ENCODE measurements around the gene ZNF35.

Gene ZNF35

GRCh38 chr3:44642337-44642736, 6.2 kb upstream of the ZNF35 start:
- in situ Hi-C loops (cut with HindIII; ENCODE audit: low sequenced_read_pairs) = no loop called here
- H3K4me3 ChIP-seq (ENCODE audit: low read depth, low read length) = no peak overlapping the region
- no peak for DNase-seq (ENCODE audit: low read depth)
- TF ChIP-seq CTCF (IDR thresholded peaks at IDR 0.05; ENCODE audit: low read depth, low read length, missing control alignments) = no peak

GRCh38 chr3:44643024-44643423, 5.5 kb upstream of the ZNF35 start:
- H3K4me3 ChIP-seq (ENCODE audit: low read depth, low read length) = no peak overlapping the region
- no peak for TF ChIP-seq CTCF (IDR thresholded peaks at IDR 0.05; ENCODE audit: low read depth, low read length, missing control alignments)
- in situ Hi-C loops (cut with HindIII; ENCODE audit: low sequenced_read_pairs) = no loop called here
- DNase-seq (ENCODE audit: low read depth) = no peak

GRCh38 chr3:44647771-44648170, 761 bp upstream of the ZNF35 start:
- no peak for TF ChIP-seq CTCF (IDR thresholded peaks at IDR 0.05; ENCODE audit: low read depth, low read length, missing control alignments)
- in situ Hi-C loops (cut with HindIII; ENCODE audit: low sequenced_read_pairs) = no loop called here
- no peak overlapping the region for H3K4me3 ChIP-seq (ENCODE audit: low read depth, low read length)
- no peak for DNase-seq (ENCODE audit: low read depth)

GRCh38 chr3:44649709-44650108, 1.2 kb downstream of the ZNF35 start:
- in situ Hi-C loops (cut with HindIII; ENCODE audit: low sequenced_read_pairs) = no loop called here
- peak overlapping the region; percentile 64 for H3K4me3 ChIP-seq (ENCODE audit: low read depth, low read length)

GRCh38 chr3:44654039-44654438, 5.5 kb downstream of the ZNF35 start:
- in situ Hi-C loops (cut with HindIII; ENCODE audit: low sequenced_read_pairs) = no loop called here
- no peak for TF ChIP-seq CTCF (IDR thresholded peaks at IDR 0.05; ENCODE audit: low read depth, low read length, missing control alignments)
- H3K4me3 ChIP-seq (ENCODE audit: low read depth, low read length) = no peak overlapping the region
- no peak for DNase-seq (ENCODE audit: low read depth)

More at GRCh38 chr3:44649709-44650108, 1.2 kb downstream of the ZNF35 start:
- no peak for DNase-seq (ENCODE audit: low read depth)
- TF ChIP-seq CTCF (IDR thresholded peaks at IDR 0.05; ENCODE audit: low read depth, low read length, missing control alignments) = no peak

- in situ Hi-C loops (cut with HindIII; ENCODE audit: low sequenced_read_pairs) = no loop called here
- no peak for TF ChIP-seq CTCF (IDR thresholded peaks at IDR 0.05; ENCODE audit: low read depth, low read length, missing control alignments)
- DNase-seq (ENCODE audit: low read depth) = no peak
- no peak overlapping the region for H3K4me3 ChIP-seq (ENCODE audit: low read depth, low read length)
Observed at GRCh38 chr3:44659015-44659414, 10.5 kb downstream of the ZNF35 start.

- no peak for TF ChIP-seq CTCF (IDR thresholded peaks at IDR 0.05; ENCODE audit: low read depth, low read length, missing control alignments)
- in situ Hi-C loops (cut with HindIII; ENCODE audit: low sequenced_read_pairs) = no loop called here
- no peak for DNase-seq (ENCODE audit: low read depth)
Observed at GRCh38 chr3:44659434-44659833, 10.9 kb downstream of the ZNF35 start.

More at GRCh38 chr3:44659434-44659833, 10.9 kb downstream of the ZNF35 start:
- no peak overlapping the region for H3K4me3 ChIP-seq (ENCODE audit: low read depth, low read length)
